Stimulated activated CD8-positive, alpha-beta memory T cell treated with anti-CD3 and anti-CD28 coated beads, Interleukin-4, amount 100 ng/mL, for 24 hours (primary cell): ENCODE data around the gene CPPED1.

Experiments used
- DNase-seq: peaks from one replicate; pipeline ENCODE4 v3.0.0-alpha.2; 2020; ENCODE audit warnings: low read depth

Gene CPPED1

GRCh38 chr16:12609937-12610699 is 193.6 kb downstream of the CPPED1 start:
- DNase-seq = no peak
